Panc1 (cell line): ENCODE measurements around the gene OLIG1.

Experiments used
- CTCF ChIP-seq: fragments of 450-650 bp; IDR thresholded peaks from 2 replicates; pipeline ENCODE4 v1.5.1; 2017; ENCODE audit warnings: mild to moderate bottlenecking
- POLR2AphosphoS5 ChIP-seq: IDR thresholded peaks from 2 replicates; pipeline ENCODE4 v1.6.1; 2012; ENCODE audit warnings: mild to moderate bottlenecking, low read depth, low read length, moderate library complexity
- REST ChIP-seq, 2 experiments: IDR thresholded peaks; 2 replicates each; pipeline ENCODE4 v1.6.1; 2011 to 2012; ENCODE audit warnings: low read depth in 2 of 2, control low read depth in 1 of 2, low read length in 1 of 2, mild to moderate bottlenecking in 1 of 2, moderate library complexity in 1 of 2; ENCODE audit not compliant: insufficient read depth in 1 of 2
- SIN3A ChIP-seq: IDR thresholded peaks from 2 replicates; pipeline ENCODE4 v1.6.1; 2012; ENCODE audit warnings: low read depth, mild to moderate bottlenecking, low read length, moderate library complexity, borderline replicate concordance; ENCODE audit not compliant: insufficient read depth
- TCF7L2 ChIP-seq: IDR thresholded peaks from 2 replicates; pipeline ENCODE4 v1.6.1; 2011; ENCODE audit warnings: mild to moderate bottlenecking, low read depth, low read length, inconsistent platforms

GRCh38 chr21:33037501-33037900 lies 32.4 kb upstream of the OLIG1 start:
- no peak for TF ChIP-seq CTCF
- no peak for TF ChIP-seq REST (IDR thresholded peaks at IDR 0.05; ENCODE audit: insufficient read depth in 1 of 2, low read depth in 2 of 2, low read length in 1 of 2)
- no peak for TF ChIP-seq POLR2AphosphoS5
- TF ChIP-seq SIN3A: no peak
- TF ChIP-seq TCF7L2: no peak
